Ovary (tissue), 9 donors: ENCODE results near the gene SPZ1. TPM values are rescaled to one million over a fixed set of nuclear protein-coding genes. Genes with fewer than 3 reads are reported as not detected.

Experiments
- DNase-seq, 5 donors: peaks; one replicate each; pipeline ENCODE4 v3.0.0-alpha.2; 2019 to 2020
- H3K27ac ChIP-seq, 2 donors: fragments of 200-600 bp; one replicate each; pipeline versions ENCODE4 v1.5.1 to v1.8.0; 2019 to 2022
- H3K27me3 ChIP-seq: fragments of 200-600 bp; one replicate; pipeline ENCODE4 v1.8.0; 2022
- H3K36me3 ChIP-seq: fragments of 200-600 bp; sonication (generic); one replicate; pipeline ENCODE4 v1.5.1; 2019
- H3K4me1 ChIP-seq: one replicate; pipeline ENCODE4 v1.8.1; 2013; ENCODE audit warnings: mild to moderate bottlenecking, moderate library complexity; ENCODE audit not compliant: insufficient read depth
- H3K4me3 ChIP-seq: fragments of 200-600 bp; sonication (generic); one replicate; pipeline ENCODE4 v1.5.1; 2017
- H3K9me3 ChIP-seq, 2 donors: fragments of 200-600 bp in 1 of 2; sonication (generic) in 1 of 2; one replicate each; pipeline versions ENCODE4 v1.5.1 to v1.8.1; 2013 to 2019; ENCODE audit warnings: mild to moderate bottlenecking in 1 of 2, moderate library complexity in 1 of 2
- CTCF ChIP-seq, 3 donors: fragments of 450-650 bp in 2 of 3; fragments of 200-600 bp in 1 of 3; IDR thresholded peaks; one replicate each; pipeline versions ENCODE4 v1.5.1 to v1.8.0; 2016 to 2022; ENCODE audit warnings: antibody characterized with exemption in 3 of 3, mild to moderate bottlenecking in 1 of 3
- EP300 ChIP-seq: sonication (generic); formaldehyde crosslinking; IDR thresholded peaks from one replicate; pipeline ENCODE4 v1.6.1; 2017; ENCODE audit warnings: antibody characterized with exemption
- POLR2A ChIP-seq: fragments of 450-650 bp; IDR thresholded peaks from one replicate; pipeline ENCODE4 v1.6.1; 2017; ENCODE audit warnings: antibody characterized with exemption, mild to moderate bottlenecking, moderate library complexity
- WGBS, 3 donors: extraction: QIAGEN DNeasy Blood & Tissue Kit in 1 of 3; methylation state at CpG; one replicate each; pipeline versions ENCODE4 v1.1.5 to v1.1.7; 2013 to 2017; 5-methylcytosine and 5-hydroxymethylcytosine counted together
- intact Hi-C, 4 donors: fragments of 100-400 bp; cut with DNase I; formaldehyde crosslinking; loops; one replicate each; pipeline versions ENCODE4 v1.11.0 to v1.15.1; 2022 to 2023
- polyA plus RNA-seq, 2 donors: library from polyadenylated mRNA; stranded (reverse); fragments of 200-250 nt in 1 of 2; fragments of 350-450 nt in 1 of 2; fragmentation: Illumina TruSeq in 1 of 2; extraction: RNeasy Lipid Tissue Mini Kit (QIAGEN cat#74804) in 1 of 2; gene quantifications; one replicate each; pipeline ENCODE4 v1.2.3, GENCODE V29; 2013 to 2014
- total RNA-seq, 7 donors: library from RNA; depleted of rRNA in 2 of 7; stranded (reverse); fragments of >200 nt in 2 of 7; fragmentation: NEBNext Ultra II Directional in 3 of 7; extraction: Animal tissue kit (Norgen Biotek cat#: 25700) in 3 of 7; gene quantifications; one replicate each; pipeline versions ENCODE4 v1.1.0 to v1.2.4, GENCODE V29; 2016 to 2023
- donor health status: DM: no; HTN: no; CAD: no; lungs with moderate emphysema.
- donor health status: DM: no; HTN: no; CAD: no.
- donor health status: Bipolar disorder and iron deficiency.
- donor health status: DM: yes; HTN: yes; CAD: no.
- donor health status: DM: no; HTN: no; CAD: no.
- donor health status: DM: yes; HTN: yes; CAD: no.

The SPZ1 gene
- total and polyA plus RNA-seq, 9 donors: not detected

- Histone ChIP-seq H3K27ac (no peak overlapping the region), H3K4me1 (no peaks in the 10 kb centered on the region), H3K36me3 (no peaks in the 10 kb centered on the region), H3K9me3 (no peaks in the 10 kb centered on the region), H3K4me3 (no peak overlapping the region), H3K27me3 (no peaks in the 10 kb centered on the region)
- intact Hi-C loops: no loop called here
- DNase-seq: no peak
- WGBS, 3 donors: 65 to 82% (median 81%) methylated on average over 3 of the region's 3 CpGs
- TF ChIP-seq POLR2A (no peak), EP300 (no peak), CTCF (IDR thresholded peaks at IDR 0.05) (no peak)
Observed at GRCh38 chr5:80282054-80282453, 37.7 kb upstream of the SPZ1 start.

GRCh38 chr5:80283360-80283759 lies 36.4 kb upstream of the SPZ1 start:
- intact Hi-C loops: no loop called here
- H3K36me3 ChIP-seq: no peaks in the 10 kb centered on the region
- H3K27me3 ChIP-seq: no peaks in the 10 kb centered on the region
- H3K4me1 ChIP-seq: no peaks in the 10 kb centered on the region
- no peak for TF ChIP-seq POLR2A
- TF ChIP-seq CTCF (IDR thresholded peaks at IDR 0.05): no peak
- TF ChIP-seq EP300: no peak
- WGBS, 3 donors: 53 to 73% (median 57%) methylated on average over 1 of the region's 1 CpG
- no peak for DNase-seq
- H3K4me3 ChIP-seq: no peak overlapping the region
- no peak overlapping the region for H3K27ac ChIP-seq
- no peaks in the 10 kb centered on the region for H3K9me3 ChIP-seq

GRCh38 chr5:80284720-80285119 lies 35.1 kb upstream of the SPZ1 start:
- intact Hi-C loops: no loop called here
- WGBS, 3 donors: 51 to 70% (median 55%) methylated on average over 2 of the region's 2 CpGs
- Histone ChIP-seq H3K36me3 (no peaks in the 10 kb centered on the region), H3K27ac (no peak overlapping the region), H3K4me3 (no peak overlapping the region), H3K27me3 (no peaks in the 10 kb centered on the region), H3K4me1 (no peaks in the 10 kb centered on the region), H3K9me3 (no peaks in the 10 kb centered on the region)
- DNase-seq: no peak
- TF ChIP-seq CTCF (IDR thresholded peaks at IDR 0.05) (no peak), EP300 (no peak), POLR2A (no peak)

GRCh38 chr5:80288177-80288576 lies 31.6 kb upstream of the SPZ1 start:
- Histone ChIP-seq H3K36me3 (no peaks in the 10 kb centered on the region), H3K4me3 (no peak overlapping the region), H3K9me3 (no peaks in the 10 kb centered on the region), H3K27me3 (no peaks in the 10 kb centered on the region), H3K27ac (no peak overlapping the region), H3K4me1 (no peaks in the 10 kb centered on the region)
- DNase-seq: no peak
- 71 to 87% (median 79%) methylated on average over 2 of the region's 2 CpGs for WGBS, 3 donors
- no peak for TF ChIP-seq POLR2A
- no peak for TF ChIP-seq CTCF (IDR thresholded peaks at IDR 0.05)
- no peak for TF ChIP-seq EP300
- intact Hi-C loops: no loop called here

- Histone ChIP-seq H3K4me1 (no peaks in the 10 kb centered on the region), H3K27me3 (no peaks in the 10 kb centered on the region), H3K9me3 (no peaks in the 10 kb centered on the region), H3K27ac (no peak overlapping the region), H3K4me3 (no peak overlapping the region), H3K36me3 (no peaks in the 10 kb centered on the region)
- intact Hi-C loops: no loop called here
- WGBS, 3 donors: 95 to 100% (median 97%) methylated on average over 2 of the region's 2 CpGs
- DNase-seq: no peak
- no peak for TF ChIP-seq EP300
- TF ChIP-seq POLR2A: no peak
- TF ChIP-seq CTCF (IDR thresholded peaks at IDR 0.05): no peak
Observed at GRCh38 chr5:80289320-80289719, 30.5 kb upstream of the SPZ1 start.
